NT2/D1 (cell line): ENCODE data around the gene HOMER2.
"Not testable (repeated sequence)": the region's sequence is repeated elsewhere in the genome, so short reads cannot be mapped to it uniquely, and the experiment has no call there.

Source experiments
- DNase-seq: peaks from one replicate; pipeline ENCODE4 v3.0.0-alpha.2; 2011; ENCODE audit warnings: low read depth, low spot score
- H3K27me3 ChIP-seq: 2 replicates; pipeline ENCODE4 v1.6.0; 2011; ENCODE audit warnings: mild to moderate bottlenecking; ENCODE audit not compliant: insufficient read length, insufficient read depth
- H3K36me3 ChIP-seq: 2 replicates; pipeline ENCODE4 v1.6.1; 2011; ENCODE audit warnings: mild to moderate bottlenecking, low read length, mixed read lengths; ENCODE audit not compliant: insufficient read depth, insufficient read length
- H3K4me1 ChIP-seq: 2 replicates; pipeline ENCODE4 v1.5.1; 2011; ENCODE audit not compliant: insufficient read depth, insufficient read length
- H3K4me3 ChIP-seq: 2 replicates; pipeline ENCODE4 v1.5.1; 2011; ENCODE audit warnings: low read depth; ENCODE audit not compliant: insufficient read length
- H3K9ac ChIP-seq: 2 replicates; pipeline ENCODE4 v1.6.0; 2011; ENCODE audit warnings: low read depth; ENCODE audit not compliant: insufficient read length
- H3K9me3 ChIP-seq: 2 replicates; pipeline ENCODE4 v1.5.1; 2011; ENCODE audit warnings: mild to moderate bottlenecking, low read length; ENCODE audit not compliant: insufficient read depth
- SUZ12 ChIP-seq: IDR thresholded peaks from 2 replicates; pipeline ENCODE4 v1.6.1; 2011; ENCODE audit not compliant: insufficient read length, insufficient read depth; ENCODE audit errors: extremely low read depth
- YY1 ChIP-seq: IDR thresholded peaks from 2 replicates; pipeline ENCODE4 v1.6.1; 2011; ENCODE audit not compliant: insufficient read length, insufficient read depth
- ZNF274 ChIP-seq: IDR thresholded peaks from 2 replicates; pipeline ENCODE4 v1.6.1; 2011; ENCODE audit warnings: mild to moderate bottlenecking, low read depth, low read length

HOMER2 gene

GRCh38 chr15:82952158-82953081 is at the start of gene HOMER2:
TSS of gene HOMER2 (minus strand) at chr15:82952720. CDS start at chr15:82952535, 185 bp downstream.
- peaks cover 20% of the 10 kb centered on the region for H3K27me3 ChIP-seq
- H3K4me1 ChIP-seq, result peaks cover 3% of the 10 kb centered on the region
- H3K9ac ChIP-seq, result peak within 1 kb of the TSS; percentile 85
- H3K4me3 ChIP-seq, result peak within 1 kb of the TSS; percentile 69
- H3K36me3 ChIP-seq, result no peaks in the 10 kb centered on the region
- no peak for DNase-seq
- H3K9me3 ChIP-seq, result no peaks in the 10 kb centered on the region
- TF ChIP-seq ZNF274 (no peak), YY1 (no peak), SUZ12 (no peak)

- not testable (repeated sequence) for H3K27me3 ChIP-seq, DNase-seq, H3K9ac ChIP-seq, H3K4me3 ChIP-seq, H3K4me1 ChIP-seq
- peaks cover 12% of the 10 kb centered on the region; the same call in 1 of the 2 replicates for H3K9me3 ChIP-seq
- peaks cover 19% of the 10 kb centered on the region for H3K36me3 ChIP-seq
Measured at GRCh38 chr15:83000672-83001031, 48.1 kb upstream of the HOMER2 start.

GRCh38 chr15:82999905-83000671 is 47.6 kb upstream of the HOMER2 start:
- Histone ChIP-seq H3K27me3 (no peaks in the 10 kb centered on the region), H3K4me1 (no peaks in the 10 kb centered on the region), H3K9ac (no peak overlapping the region), H3K9me3 (peaks cover 12% of the 10 kb centered on the region; the same call in 1 of the 2 replicates), H3K36me3 (peaks cover 14% of the 10 kb centered on the region), H3K4me3 (no peak overlapping the region)
- TF ChIP-seq ZNF274 (no peak), SUZ12 (no peak), YY1 (no peak)
- no peak for DNase-seq

GRCh38 chr15:82999426-82999825 is 46.9 kb upstream of the HOMER2 start:
- H3K27me3 ChIP-seq, result no peaks in the 10 kb centered on the region
- H3K4me3 ChIP-seq, result no peak overlapping the region
- H3K9ac ChIP-seq, result no peak overlapping the region
- H3K9me3 ChIP-seq, result peaks cover 12% of the 10 kb centered on the region; the same call in 1 of the 2 replicates
- DNase-seq, result no peak
- H3K36me3 ChIP-seq, result peaks cover 7% of the 10 kb centered on the region
- no peaks in the 10 kb centered on the region for H3K4me1 ChIP-seq
- TF ChIP-seq SUZ12, result no peak
- no peak for TF ChIP-seq ZNF274
- TF ChIP-seq YY1, result no peak

GRCh38 chr15:82995938-82996337 is 43.4 kb upstream of the HOMER2 start:
- no peak overlapping the region for H3K9ac ChIP-seq
- DNase-seq, result no peak
- TF ChIP-seq YY1, result no peak
- no peaks in the 10 kb centered on the region for H3K27me3 ChIP-seq
- peaks cover 12% of the 10 kb centered on the region; the same call in 1 of the 2 replicates for H3K9me3 ChIP-seq
- peaks cover 6% of the 10 kb centered on the region for H3K36me3 ChIP-seq
- H3K4me1 ChIP-seq, result no peaks in the 10 kb centered on the region
- H3K4me3 ChIP-seq, result no peak overlapping the region

GRCh38 chr15:82995076-82995475 is 42.6 kb upstream of the HOMER2 start:
- no peak for DNase-seq
- H3K4me3 ChIP-seq, result no peak overlapping the region
- H3K27me3 ChIP-seq, result no peaks in the 10 kb centered on the region
- peaks cover 11% of the 10 kb centered on the region for H3K36me3 ChIP-seq
- no peaks in the 10 kb centered on the region for H3K4me1 ChIP-seq
- peaks cover 11% of the 10 kb centered on the region; the same call in 1 of the 2 replicates for H3K9me3 ChIP-seq
- no peak for TF ChIP-seq YY1
- no peak for TF ChIP-seq ZNF274
- no peak for TF ChIP-seq SUZ12
- H3K9ac ChIP-seq, result no peak overlapping the region

- no peak for DNase-seq
Measured at GRCh38 chr15:82993144-82993543, 40.6 kb upstream of the HOMER2 start.

More at GRCh38 chr15:82993144-82993543, 40.6 kb upstream of the HOMER2 start:
- Histone ChIP-seq H3K4me3 (no peak overlapping the region), H3K4me1 (no peaks in the 10 kb centered on the region), H3K36me3 (peaks cover 27% of the 10 kb centered on the region), H3K27me3 (no peaks in the 10 kb centered on the region), H3K9me3 (no peaks in the 10 kb centered on the region), H3K9ac (no peak overlapping the region)
- TF ChIP-seq SUZ12 (no peak), ZNF274 (no peak), YY1 (no peak)
